PC-3 (cell line): ENCODE results near the gene MEPCE.

Experiments used
- CTCF ChIP-seq: fragments of 300-600 bp; sonication (generic); conservative IDR thresholded peaks from 2 replicates; pipeline ENCODE4 v1.5.1; 2017; ENCODE audit warnings: antibody characterized with exemption, low read depth, mild to moderate bottlenecking, low read length
- EZH2 ChIP-seq: fragments of 300-600 bp; sonication (generic); IDR thresholded peaks from one replicate; pipeline ENCODE4 v1.6.1; 2017; ENCODE audit warnings: antibody characterized with exemption, mild to moderate bottlenecking, low read length; ENCODE audit not compliant: unreplicated experiment
- EZH2phosphoT487 ChIP-seq: fragments of 300-600 bp; sonication (generic); IDR thresholded peaks from 2 replicates; pipeline ENCODE4 v1.6.1; 2018; ENCODE audit warnings: mild to moderate bottlenecking, antibody characterized with exemption, low read length, borderline replicate concordance

GRCh38 chr7:100478958-100479660 lies 49.5 kb downstream of the MEPCE start, which contains the start of gene TSC22D4:
- no peak for TF ChIP-seq EZH2
- TF ChIP-seq CTCF: no peak
- TF ChIP-seq EZH2phosphoT487: no peak
